ENCODE data around the gene ARMH1. TPM values are rescaled to one million over a fixed set of nuclear protein-coding genes. Genes with fewer than 3 reads are reported as not detected.
A peak's percentile ranks its signal among the peaks of the same experiment; 100 is the strongest.

ARMH1 gene
- total and polyA plus RNA-seq, 2 donors from 2014 or later, result 3.4 to 3.9 TPM

GRCh38 chr1:44707112-44707881, 32.8 kb downstream of the ARMH1 start:
- H3K9ac ChIP-seq (ENCODE audit: low read length in 3 of 3), result no peak overlapping the region
- intact Hi-C loops (cut with DNase I), result no loop called here

DNA sequence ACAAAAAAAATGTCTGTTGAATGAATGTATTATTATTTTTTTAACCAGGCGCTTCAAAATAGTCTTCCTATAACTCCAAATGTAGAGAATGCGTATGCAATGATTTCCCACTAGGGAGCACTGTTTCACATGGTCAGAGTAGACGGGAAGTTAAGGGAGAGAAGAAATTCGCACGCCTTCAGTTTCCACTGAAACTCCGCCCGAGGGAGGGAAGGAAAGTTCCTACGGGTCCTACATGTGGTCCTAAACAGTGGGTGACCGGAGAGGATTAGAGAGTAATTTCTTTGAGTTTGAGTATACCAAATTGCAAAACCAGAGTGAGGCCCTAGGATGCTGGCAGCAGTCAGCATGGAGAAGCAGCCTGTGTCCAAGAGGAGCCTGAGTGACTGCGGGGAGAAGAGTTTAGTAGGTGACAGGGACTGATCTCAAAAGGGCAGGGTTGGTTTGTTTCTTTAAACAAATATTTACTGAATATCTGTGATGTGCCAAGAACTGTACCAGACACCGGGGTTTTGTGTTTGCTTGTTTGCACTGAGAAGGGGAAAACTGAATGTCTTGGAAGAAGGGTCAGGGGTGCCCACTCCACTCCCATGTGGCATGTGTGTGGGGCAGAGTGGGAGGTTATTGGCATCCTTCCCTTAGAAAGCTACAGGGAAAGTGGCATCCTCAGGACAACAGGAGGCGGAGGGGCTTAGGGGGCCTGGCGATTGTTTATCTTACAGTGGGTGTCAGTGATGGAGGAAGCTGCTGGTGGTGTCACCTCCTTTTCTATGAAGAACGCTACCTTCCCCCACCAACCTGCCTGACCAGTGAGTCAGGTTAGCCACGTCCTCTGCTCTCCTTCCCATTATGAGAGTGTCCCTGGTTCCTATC, 33.7 kb downstream of the ARMH1 start:
- H3K4me1 ChIP-seq (ENCODE audit: control insufficient read depth in 2 of 3, insufficient read depth in 2 of 3, low read depth in 1 of 3, low read length in 3 of 3), result no peaks in the 10 kb centered on the region
- peak; percentile 62 for TF ChIP-seq CTCF (IDR thresholded peaks at IDR 0.05; ENCODE audit: borderline replicate concordance, extremely low read depth, insufficient read depth)
- FAIRE-seq, result peak; percentile 63
- no peaks in the 10 kb centered on the region for H3K9me3 ChIP-seq (ENCODE audit: control insufficient read depth in 2 of 3, insufficient read depth in 1 of 3, low read length in 3 of 3)
- intact Hi-C loops (cut with DNase I), result no loop called here
- peak in 2 of 5 donors; percentile 41 to 65 for DNase-seq
- H3K4me3 ChIP-seq (ENCODE audit: low read length in 3 of 3), result peak overlapping the region in 1 of 3 donors; percentile 39
- peak overlapping the region in 1 of 3 donors; percentile 67 for H3K9ac ChIP-seq (ENCODE audit: low read length in 3 of 3)
- H3K27ac ChIP-seq (ENCODE audit: low read depth in 2 of 2, low read length in 2 of 2), result no peak overlapping the region
- H3K27me3 ChIP-seq (ENCODE audit: control insufficient read depth, insufficient read depth, low read length), result no peaks in the 10 kb centered on the region
- no peaks in the 10 kb centered on the region for H3K36me3 ChIP-seq (ENCODE audit: control insufficient read depth in 2 of 3, insufficient read depth in 3 of 3, low read length in 3 of 3)

More at GRCh38 chr1:44707112-44707881, 32.8 kb downstream of the ARMH1 start:
- Histone ChIP-seq H3K27ac (ENCODE audit: low read depth in 2 of 2, low read length in 2 of 2) (no peak overlapping the region), H3K4me3 (ENCODE audit: low read length in 3 of 3) (no peak overlapping the region), H3K36me3 (ENCODE audit: control insufficient read depth in 2 of 3, insufficient read depth in 3 of 3, low read length in 3 of 3) (no peaks in the 10 kb centered on the region), H3K9me3 (ENCODE audit: control insufficient read depth in 2 of 3, insufficient read depth in 1 of 3, low read length in 3 of 3) (no peaks in the 10 kb centered on the region), H3K4me1 (ENCODE audit: control insufficient read depth in 2 of 3, insufficient read depth in 2 of 3, low read depth in 1 of 3, low read length in 3 of 3) (no peaks in the 10 kb centered on the region), H3K27me3 (ENCODE audit: control insufficient read depth, insufficient read depth, low read length) (no peaks in the 10 kb centered on the region)
- DNase-seq (no peak), FAIRE-seq (no peak)
- no peak for TF ChIP-seq CTCF (IDR thresholded peaks at IDR 0.05; ENCODE audit: borderline replicate concordance, extremely low read depth, insufficient read depth)

DNA sequence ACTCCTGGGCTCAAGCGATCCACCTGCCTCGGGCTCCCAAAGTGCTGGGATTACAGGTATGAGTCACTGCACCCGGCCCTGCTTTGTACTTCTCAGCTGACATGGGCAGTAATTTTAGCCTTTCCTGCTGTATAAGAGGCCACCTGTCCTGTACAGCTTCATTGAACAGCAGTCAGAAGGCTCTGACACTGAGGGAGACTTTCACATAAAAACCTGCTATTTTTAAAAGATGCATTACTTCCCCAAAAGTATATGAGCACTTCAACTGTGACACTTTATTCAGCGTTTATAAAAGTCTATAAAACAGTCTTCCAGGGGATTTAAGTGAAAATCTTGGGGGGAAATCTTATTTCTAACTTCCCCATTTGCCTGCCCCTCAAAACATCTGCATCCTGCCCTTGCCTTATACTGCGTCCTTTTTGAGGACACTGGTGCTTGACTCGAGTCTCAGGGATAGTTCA, 38.8 kb downstream of the ARMH1 start:
- Histone ChIP-seq H3K9me3 (ENCODE audit: control insufficient read depth in 2 of 3, insufficient read depth in 1 of 3, low read length in 3 of 3) (no peaks in the 10 kb centered on the region), H3K36me3 (ENCODE audit: control insufficient read depth in 2 of 3, insufficient read depth in 3 of 3, low read length in 3 of 3) (no peaks in the 10 kb centered on the region), H3K27me3 (ENCODE audit: control insufficient read depth, insufficient read depth, low read length) (no peaks in the 10 kb centered on the region), H3K27ac (ENCODE audit: low read depth in 2 of 2, low read length in 2 of 2) (no peak overlapping the region), H3K9ac (ENCODE audit: low read length in 3 of 3) (no peak overlapping the region), H3K4me3 (ENCODE audit: low read length in 3 of 3) (no peak overlapping the region), H3K4me1 (ENCODE audit: control insufficient read depth in 2 of 3, insufficient read depth in 2 of 3, low read depth in 1 of 3, low read length in 3 of 3) (peaks cover 0 to 3% (median 0%) of the 10 kb centered on the region in 3 donors)
- intact Hi-C loops (cut with DNase I), result no loop called here
- FAIRE-seq, result no peak
- TF ChIP-seq CTCF (IDR thresholded peaks at IDR 0.05; ENCODE audit: borderline replicate concordance, extremely low read depth, insufficient read depth), result no peak
- peak in 2 of 5 donors; percentile 24 to 57 for DNase-seq
